ENCODE results near the gene CHST8. TPM values are rescaled to one million over a fixed set of nuclear protein-coding genes. Genes with fewer than 3 reads are reported as not detected.

CHST8 gene
- total RNA-seq, 1 experiment from 2014 or later = not detected

GRCh38 chr19:33763633-33764371 is 142.0 kb downstream of the CHST8 start:
- TF ChIP-seq CTCF (IDR thresholded peaks at IDR 0.05; ENCODE audit: insufficient read depth in 1 of 2, low read depth in 1 of 2, low read length in 1 of 2, severe bottlenecking in 1 of 2, unreplicated experiment in 1 of 2) = no peak
- ChIA-PET POLR2A (no interaction called here), CTCF (interaction anchor here (1.0 kb wide), 1 partner anchor 333 kb away, joined by 3 read pairs; no protein-coding TSS in a partner anchor)
- no peak for DNase-seq
- H3K27me3 Mint-ChIP-seq (ENCODE audit: insufficient read depth, unreplicated experiment) = peaks cover 35% of the 10 kb centered on the region
- Histone ChIP-seq H3K27me3 (replicated peaks; ENCODE audit: control insufficient read depth, insufficient read depth, low read length) (no peaks in the 10 kb centered on the region; the same call in none of the 2 replicates), H3K4me3 (ENCODE audit: low read depth, low read length) (no peak overlapping the region), H3K36me3 (ENCODE audit: control insufficient read depth, insufficient read depth, low read length) (no peaks in the 10 kb centered on the region), H3K9me3 (no peaks in the 10 kb centered on the region), H3K4me1 (no peaks in the 10 kb centered on the region)
- intact Hi-C loops (cut with micrococcal nuclease; ENCODE audit: unreplicated experiment) = no loop called here
- H3K4me3 Mint-ChIP-seq (ENCODE audit: unreplicated experiment) = no peak overlapping the region
- no peaks in the 10 kb centered on the region for H3K4me1 Mint-ChIP-seq (ENCODE audit: low read depth, unreplicated experiment)
- no peaks in the 10 kb centered on the region for H3K9me3 Mint-ChIP-seq (ENCODE audit: unreplicated experiment)
- no peak overlapping the region for H3K27ac Mint-ChIP-seq (ENCODE audit: unreplicated experiment)
- BruUV-seq (replicated peaks) = no TSS peak
- no peaks in the 10 kb centered on the region for H3K36me3 Mint-ChIP-seq (ENCODE audit: insufficient read depth, unreplicated experiment)

GRCh38 chr19:33766623-33767022 is 144.9 kb downstream of the CHST8 start:
- H3K36me3 ChIP-seq (ENCODE audit: control insufficient read depth, insufficient read depth, low read length) = no peaks in the 10 kb centered on the region
- H3K4me1 Mint-ChIP-seq (ENCODE audit: low read depth, unreplicated experiment) = no peaks in the 10 kb centered on the region
- no peaks in the 10 kb centered on the region for H3K9me3 Mint-ChIP-seq (ENCODE audit: unreplicated experiment)
- ChIA-PET CTCF (interaction anchor here (0.5 kb wide), 1 partner anchor 11 kb away, joined by 3 read pairs; no protein-coding TSS in a partner anchor), POLR2A (no interaction called here)
- no peaks in the 10 kb centered on the region for H3K4me1 ChIP-seq
- intact Hi-C loops (cut with micrococcal nuclease; ENCODE audit: unreplicated experiment) = no loop called here
- no peaks in the 10 kb centered on the region for H3K36me3 Mint-ChIP-seq (ENCODE audit: insufficient read depth, unreplicated experiment)
- no peak for DNase-seq
- H3K27me3 Mint-ChIP-seq (ENCODE audit: insufficient read depth, unreplicated experiment) = peaks cover 34% of the 10 kb centered on the region
- H3K27ac Mint-ChIP-seq (ENCODE audit: unreplicated experiment) = no peak overlapping the region
- BruUV-seq (replicated peaks) = no TSS peak
- no peaks in the 10 kb centered on the region for H3K9me3 ChIP-seq
- no peak for TF ChIP-seq CTCF (IDR thresholded peaks at IDR 0.05; ENCODE audit: insufficient read depth in 1 of 2, low read depth in 1 of 2, low read length in 1 of 2, severe bottlenecking in 1 of 2, unreplicated experiment in 1 of 2)
- no peak overlapping the region for H3K4me3 Mint-ChIP-seq (ENCODE audit: unreplicated experiment)
- no peak overlapping the region for H3K4me3 ChIP-seq (ENCODE audit: low read depth, low read length)
- H3K27me3 ChIP-seq (replicated peaks; ENCODE audit: control insufficient read depth, insufficient read depth, low read length) = peaks cover 2% of the 10 kb centered on the region

GRCh38 chr19:33767898-33768413 is 146.2 kb downstream of the CHST8 start:
- POLR2A ChIA-PET = no interaction called here
- DNase-seq = peak; percentile 66 to 77

More at GRCh38 chr19:33767898-33768413, 146.2 kb downstream of the CHST8 start:
- no peaks in the 10 kb centered on the region for H3K4me1 Mint-ChIP-seq (ENCODE audit: low read depth, unreplicated experiment)
- H3K9me3 ChIP-seq = no peaks in the 10 kb centered on the region
- H3K9me3 Mint-ChIP-seq (ENCODE audit: unreplicated experiment) = no peaks in the 10 kb centered on the region
- H3K36me3 ChIP-seq (ENCODE audit: control insufficient read depth, insufficient read depth, low read length) = no peaks in the 10 kb centered on the region
- no peak overlapping the region for H3K27ac Mint-ChIP-seq (ENCODE audit: unreplicated experiment)
- intact Hi-C loops (cut with micrococcal nuclease; ENCODE audit: unreplicated experiment) = no loop called here
- CTCF ChIA-PET = interaction anchor here (0.6 to 2.4 kb wide), 4 partner anchors 10 to 337 kb away, joined by 6 to 16 read pairs (median 8); no protein-coding TSS in a partner anchor
- H3K27me3 ChIP-seq (replicated peaks; ENCODE audit: control insufficient read depth, insufficient read depth, low read length) = peaks cover 2% of the 10 kb centered on the region
- H3K4me3 Mint-ChIP-seq (ENCODE audit: unreplicated experiment) = no peak overlapping the region
- BruUV-seq (replicated peaks) = no TSS peak
- H3K4me1 ChIP-seq = no peaks in the 10 kb centered on the region
- TF ChIP-seq CTCF (IDR thresholded peaks at IDR 0.05; ENCODE audit: insufficient read depth in 1 of 2, low read depth in 1 of 2, low read length in 1 of 2, severe bottlenecking in 1 of 2, unreplicated experiment in 1 of 2) = peak in 1 of 2 experiments; percentile 45
- H3K4me3 ChIP-seq (ENCODE audit: low read depth, low read length) = no peak overlapping the region
- H3K27me3 Mint-ChIP-seq (ENCODE audit: insufficient read depth, unreplicated experiment) = peaks cover 32% of the 10 kb centered on the region
- H3K36me3 Mint-ChIP-seq (ENCODE audit: insufficient read depth, unreplicated experiment) = no peaks in the 10 kb centered on the region

Measured in Caco-2 (cell line).